Activated CD4-positive, alpha-beta T cell treated with anti-CD3 and anti-CD28 coated beads, Interleukin-10, Interleukin-2, amounts not matched to agents 100 ng/mL and 50 ng/mL, durations not matched to agents 16 hours and 8 hours (primary cell): Measurements from ENCODE around the gene WDR4.
"Not testable (repeated sequence)": the region's sequence is repeated elsewhere in the genome, so short reads cannot be mapped to it uniquely, and the experiment has no call there.

Source experiments
- DNase-seq: peaks from one replicate; pipeline ENCODE4 v3.0.0-alpha.2; 2020

The WDR4 gene

DNA sequence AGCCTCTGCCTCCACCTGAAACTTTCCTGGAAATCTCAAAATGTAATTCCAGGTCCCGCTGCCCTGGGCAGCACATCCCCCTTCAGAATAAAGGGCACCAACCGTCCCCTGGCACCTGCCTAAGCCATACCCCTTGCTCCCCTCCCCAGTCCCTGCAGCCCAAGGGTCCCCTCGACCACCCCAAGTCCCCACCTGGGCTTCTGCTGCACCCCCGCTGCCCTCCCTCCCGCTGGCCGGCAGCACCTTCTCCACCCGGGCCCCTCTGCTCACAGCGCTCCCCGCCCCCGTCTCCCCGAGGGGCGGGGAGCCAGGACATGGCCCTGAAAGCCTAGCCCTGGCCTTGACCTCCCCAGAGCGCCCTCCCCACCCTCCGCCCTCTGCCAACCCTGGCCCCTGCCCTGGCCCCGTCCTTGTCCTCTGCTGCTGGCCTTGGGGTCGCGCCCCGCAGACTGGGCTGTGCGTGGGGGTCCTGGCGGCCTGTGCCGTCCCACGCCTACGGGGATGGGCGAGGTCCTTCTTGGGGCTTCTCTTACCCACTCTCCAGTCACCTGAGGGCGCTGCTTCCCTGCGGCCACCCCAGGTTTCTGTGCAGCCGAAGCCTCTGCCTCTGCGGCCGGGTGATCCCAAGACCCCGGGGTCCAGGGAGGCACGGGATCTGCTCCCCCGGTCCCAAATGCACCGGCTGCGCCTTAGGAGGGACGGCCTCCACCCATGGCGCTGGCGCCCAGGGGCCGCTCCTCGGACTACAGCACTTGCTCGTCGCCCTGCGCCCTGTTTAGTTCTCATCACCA lies 41.7 kb downstream of the WDR4 start:
- no peak for DNase-seq

DNA sequence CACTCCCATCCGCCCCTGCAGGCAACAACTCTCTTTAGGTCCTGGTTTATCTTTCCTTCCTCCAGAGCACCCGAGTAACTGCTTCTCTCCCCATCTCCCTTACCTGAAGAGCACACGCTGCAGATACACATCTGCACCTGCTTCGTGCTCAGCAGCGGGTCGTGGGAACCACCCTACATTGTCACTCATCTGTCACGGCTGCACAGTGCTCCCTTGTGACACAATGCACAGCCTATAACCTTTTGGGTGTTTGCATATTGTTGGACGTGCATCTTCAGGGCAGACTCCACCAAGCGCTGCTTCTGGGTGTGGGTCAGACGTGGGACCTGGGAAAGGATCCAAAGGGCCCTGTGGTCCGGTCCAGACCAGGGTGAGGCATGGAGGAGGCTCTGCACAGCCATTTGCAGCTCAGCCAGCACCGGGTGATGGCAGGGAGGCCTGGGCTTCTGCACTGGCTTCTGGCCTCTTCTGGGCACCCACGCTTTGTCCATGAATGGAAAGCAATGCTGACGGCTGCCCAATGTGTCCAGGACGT lies 42.5 kb downstream of the WDR4 start:
- no peak for DNase-seq

DNA sequence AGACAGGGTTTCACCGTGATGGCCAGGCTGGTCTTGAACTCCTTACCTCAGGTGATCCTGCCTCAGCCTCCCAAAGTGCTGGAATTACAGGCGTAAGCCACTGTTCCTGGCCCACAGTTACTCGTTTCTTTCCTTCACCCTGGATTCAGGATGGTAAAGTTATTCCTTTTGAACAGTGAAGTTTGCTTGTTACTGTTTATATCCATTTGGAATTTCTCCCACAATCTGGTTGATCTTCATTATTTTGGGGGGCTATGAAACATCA lies 43.0 kb downstream of the WDR4 start:
- DNase-seq = no peak

DNA sequence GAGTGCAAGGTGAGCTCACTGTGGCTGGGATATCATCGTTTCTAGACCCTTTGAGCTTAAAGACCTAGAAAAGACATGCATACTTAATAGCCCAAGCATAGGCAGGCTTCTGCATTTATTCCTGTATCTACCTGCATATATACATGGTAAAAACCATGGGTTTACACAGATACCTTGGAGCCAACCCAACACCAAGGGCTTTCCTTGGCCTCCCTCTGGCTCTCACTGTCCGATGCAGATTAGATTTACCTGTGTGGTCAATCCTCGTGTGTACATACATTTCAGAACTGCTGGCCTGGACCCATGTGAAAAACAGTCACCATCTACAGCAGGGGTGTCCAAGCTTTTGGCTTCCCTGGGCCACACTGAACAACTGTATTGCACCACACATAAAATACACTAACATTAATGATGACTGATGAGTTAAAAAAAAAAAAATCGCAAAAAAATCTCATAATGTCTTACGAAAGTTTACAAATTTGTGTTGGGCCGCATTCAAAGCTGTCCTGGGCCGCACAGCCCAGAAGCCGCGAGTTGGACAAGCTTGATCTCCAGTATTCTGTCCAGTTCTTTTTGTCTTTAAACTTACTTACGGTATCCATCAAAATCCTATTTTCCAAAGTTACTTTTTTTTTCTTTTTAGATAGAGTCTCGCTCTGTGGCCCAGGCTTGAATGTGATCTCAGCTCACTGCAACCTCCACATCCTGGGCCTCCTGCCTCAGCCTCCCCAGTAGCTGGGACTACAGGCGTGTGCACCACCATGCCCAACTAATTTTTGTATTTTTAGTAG lies 43.5 kb downstream of the WDR4 start:
- DNase-seq = no peak

DNA sequence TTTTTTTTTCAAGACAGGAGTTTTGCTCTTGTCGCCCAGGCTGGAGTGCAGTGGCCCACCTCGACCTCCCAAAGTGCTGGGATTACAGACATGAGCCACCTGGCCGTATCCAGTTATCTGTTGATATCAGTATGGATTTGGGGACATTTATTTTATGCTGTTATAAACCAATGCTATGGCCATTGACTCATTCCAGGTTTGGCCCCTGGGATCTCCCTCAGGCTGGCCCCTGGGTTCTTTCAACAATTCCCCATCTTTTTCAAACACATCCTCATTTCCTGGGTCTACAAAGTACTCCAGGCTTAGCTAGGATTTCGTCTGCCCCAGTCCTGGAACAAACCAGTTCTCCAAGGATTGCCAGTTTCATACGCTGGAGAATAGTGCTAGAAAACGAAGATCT lies 44.1 kb downstream of the WDR4 start:
- no peak for DNase-seq

DNA sequence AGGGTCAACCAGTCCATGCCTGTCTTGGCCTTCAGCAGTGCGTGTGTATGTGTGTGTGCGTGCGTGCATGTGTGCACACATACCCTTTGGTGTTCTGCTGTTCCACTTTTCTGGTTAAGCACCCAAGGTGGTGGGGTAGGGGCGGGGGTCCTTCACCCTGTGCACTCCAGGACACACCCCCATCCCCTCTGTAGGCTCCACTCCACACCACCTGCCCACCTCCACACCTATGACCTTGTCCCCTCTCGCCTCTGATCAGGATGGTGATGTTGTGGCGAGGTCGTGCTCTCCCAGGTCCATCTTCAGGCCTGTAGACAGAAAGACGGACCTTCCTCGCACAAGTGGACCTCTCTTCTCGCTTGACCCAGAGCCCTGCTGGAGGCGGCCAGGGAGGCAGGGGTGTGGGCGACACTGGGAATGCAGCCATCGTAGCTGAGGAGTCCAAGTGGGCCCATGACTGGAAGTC lies 44.6 kb downstream of the WDR4 start:
- no peak for DNase-seq

DNA sequence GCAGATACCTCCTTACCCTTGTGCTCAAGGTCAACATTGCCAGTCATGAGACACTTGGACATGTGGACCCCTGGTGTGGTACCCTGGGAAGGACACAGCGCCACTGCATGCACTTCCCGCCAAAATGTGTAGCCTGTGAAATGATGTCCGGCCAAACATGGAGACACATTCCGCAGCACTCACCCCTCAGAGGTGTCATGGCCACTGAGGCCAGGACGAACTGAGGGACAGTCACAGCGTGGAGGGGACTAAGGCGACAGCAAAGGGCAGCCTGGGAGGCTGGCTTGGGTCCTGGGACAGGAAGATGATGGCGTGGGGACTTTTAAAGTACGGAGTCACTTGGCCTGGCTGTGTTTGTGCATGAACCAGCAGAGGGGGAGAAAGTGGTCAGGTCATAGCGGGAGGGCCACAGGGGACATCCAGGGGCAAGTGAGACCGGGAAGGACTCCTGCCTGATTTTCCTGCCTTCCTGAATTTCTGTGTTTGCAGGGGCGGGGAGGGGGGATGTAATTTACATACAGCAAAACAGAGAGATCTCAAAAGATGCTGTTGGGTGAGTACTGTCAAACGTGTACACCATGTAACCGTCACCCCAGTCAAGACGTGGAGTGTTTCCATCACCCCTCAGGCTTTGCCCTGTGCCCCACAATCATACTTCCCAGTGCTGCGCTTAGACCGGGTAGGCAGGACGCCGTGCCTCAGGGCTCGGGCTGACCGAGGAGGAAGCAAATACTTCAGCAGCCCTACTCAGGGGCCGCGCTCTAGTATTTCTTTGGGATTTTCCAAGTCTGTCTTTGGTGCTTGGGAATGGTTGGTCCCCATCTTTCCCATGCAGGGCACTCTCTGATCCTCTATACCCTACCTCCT lies 45.2 kb downstream of the WDR4 start:
- no peak for DNase-seq

DNA sequence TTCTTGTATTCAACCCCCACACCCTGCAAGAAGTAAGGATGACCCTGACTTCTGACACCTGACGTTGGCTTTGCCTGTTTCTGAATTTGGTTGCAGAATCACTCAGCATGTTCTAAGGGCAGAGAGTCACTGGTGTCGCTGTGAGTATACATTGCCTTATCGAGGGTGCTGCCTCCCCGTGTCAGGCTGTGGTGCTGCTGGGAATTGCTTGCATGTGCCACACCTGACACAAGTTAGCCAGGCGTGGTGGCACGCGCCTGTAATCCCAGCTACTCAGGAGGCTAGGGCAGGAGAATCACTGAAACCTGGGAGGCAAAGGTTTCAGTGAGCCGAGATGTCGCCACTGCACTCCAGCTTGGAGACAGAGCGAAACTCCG lies 45.9 kb downstream of the WDR4 start:
- peak; percentile 79 for DNase-seq

DNA sequence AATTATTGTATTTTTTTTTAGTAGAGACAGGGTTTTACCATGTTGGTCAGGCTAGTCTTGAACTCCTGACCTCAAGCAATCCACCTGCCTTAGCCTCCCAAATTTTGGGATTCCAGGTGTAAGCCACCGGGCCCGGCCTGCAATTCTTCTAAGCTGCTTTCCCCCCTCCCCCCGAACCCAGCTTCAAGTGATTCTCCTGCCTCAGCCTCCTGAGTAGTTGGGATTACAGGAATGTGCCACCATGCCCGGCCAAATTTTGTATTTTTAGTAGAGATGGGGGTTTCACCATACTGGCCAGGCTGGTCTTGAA lies 47.1 kb downstream of the WDR4 start:
- DNase-seq = not testable (repeated sequence)

DNA sequence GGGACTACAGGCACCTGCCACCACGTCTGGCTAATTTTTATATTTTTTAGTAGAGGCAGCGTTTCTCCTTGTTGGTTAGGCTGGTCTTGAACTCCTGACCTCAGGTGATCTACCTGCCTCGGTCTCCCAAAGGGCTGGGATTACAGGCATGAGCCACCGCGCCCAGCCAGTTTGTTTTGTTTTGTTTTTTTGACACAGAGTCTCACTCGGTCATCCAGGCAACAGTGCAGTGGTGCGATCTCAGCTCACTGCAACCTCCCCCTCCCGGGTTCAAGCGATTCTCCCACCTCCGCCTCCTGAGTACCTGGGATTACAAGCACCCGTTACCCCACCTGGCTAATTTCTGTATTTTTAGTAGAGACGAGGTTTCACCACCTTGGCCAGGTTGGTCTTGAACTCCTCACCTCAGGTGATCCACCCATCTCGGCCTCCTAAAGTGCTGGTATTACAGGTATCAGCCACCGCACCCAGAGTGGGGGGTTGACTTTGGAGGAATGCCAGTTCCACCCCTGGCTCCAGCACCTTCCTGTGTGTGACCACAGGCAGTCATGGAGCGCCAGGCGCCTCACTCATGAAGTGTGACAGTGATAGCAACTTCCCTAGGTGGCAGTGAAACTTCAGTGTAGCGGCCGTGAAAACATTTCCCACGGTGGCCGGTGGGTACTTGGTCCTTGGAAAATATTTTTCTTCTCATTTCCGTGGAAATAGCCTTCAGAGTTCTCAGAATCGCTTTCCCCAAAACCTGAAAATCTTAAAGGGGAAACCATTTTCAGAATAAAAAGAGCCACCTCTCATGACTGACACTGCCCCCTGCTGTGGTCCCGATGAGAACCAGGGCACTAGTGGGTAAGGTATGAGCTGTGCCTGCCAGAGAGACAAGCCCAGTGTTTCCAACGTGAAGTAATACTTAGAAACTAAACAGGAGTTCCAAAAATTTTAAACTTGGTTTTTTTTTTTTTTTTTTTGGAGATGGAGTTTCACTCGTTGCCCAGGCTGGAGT lies 48.6 kb downstream of the WDR4 start:
- DNase-seq = peak; percentile 28

DNA sequence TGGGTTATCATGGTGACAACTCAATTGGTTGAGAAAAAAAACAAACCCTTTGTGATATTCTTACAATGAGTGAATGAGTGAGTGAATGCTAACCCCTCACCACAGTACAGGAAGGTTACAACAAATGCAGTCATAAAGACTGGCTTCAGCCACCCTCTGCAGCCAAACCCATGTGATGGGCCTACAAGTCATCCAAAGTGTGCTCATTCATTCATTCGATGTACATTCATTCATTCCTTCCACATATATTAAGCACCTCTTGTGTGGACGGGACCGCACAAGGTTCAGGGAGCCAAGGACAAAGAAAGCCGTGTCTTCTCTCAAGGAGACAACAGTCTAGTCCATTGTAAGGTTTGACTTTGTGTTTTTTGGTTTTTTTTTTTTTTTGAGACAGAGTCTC lies 49.4 kb downstream of the WDR4 start:
- no peak for DNase-seq

DNA sequence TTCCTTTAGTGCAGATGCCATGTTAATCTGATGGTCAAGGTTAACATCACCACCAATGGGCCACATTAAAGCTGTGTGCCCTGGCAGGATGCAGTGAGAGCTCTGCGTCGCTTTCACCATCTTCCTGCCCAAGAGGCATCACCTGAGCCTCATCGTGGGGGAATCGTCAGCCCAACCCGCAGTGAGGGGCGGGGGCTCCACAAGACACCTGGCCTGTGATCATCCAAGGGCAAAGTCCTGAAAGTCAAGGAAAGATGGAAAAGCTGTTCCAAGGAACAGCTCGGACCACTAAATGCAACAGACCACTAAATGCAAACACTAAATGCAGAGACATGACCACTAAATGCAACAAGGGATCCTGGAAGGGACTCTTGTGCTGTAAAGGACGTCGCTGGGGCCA lies 49.9 kb downstream of the WDR4 start:
- no peak for DNase-seq

DNA sequence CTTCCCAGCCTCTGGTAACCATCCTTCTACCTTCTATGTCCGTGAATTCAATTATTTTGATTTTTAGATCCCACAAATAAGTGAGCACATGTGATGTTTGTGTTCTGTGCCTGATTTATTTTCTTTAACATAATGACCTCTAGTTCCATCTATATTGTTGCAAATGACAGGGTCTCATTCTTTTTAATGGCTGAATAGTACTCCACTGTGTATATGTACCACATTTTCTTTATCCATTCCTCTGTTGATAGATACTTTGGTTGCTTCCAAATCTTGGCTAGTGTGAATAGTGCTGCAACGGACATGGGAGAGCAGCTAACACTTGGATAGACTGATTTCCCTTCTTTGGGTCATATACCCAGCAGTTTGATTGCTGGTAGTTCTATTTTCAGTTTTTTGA lies 51.8 kb downstream of the WDR4 start:
- no peak for DNase-seq

DNA sequence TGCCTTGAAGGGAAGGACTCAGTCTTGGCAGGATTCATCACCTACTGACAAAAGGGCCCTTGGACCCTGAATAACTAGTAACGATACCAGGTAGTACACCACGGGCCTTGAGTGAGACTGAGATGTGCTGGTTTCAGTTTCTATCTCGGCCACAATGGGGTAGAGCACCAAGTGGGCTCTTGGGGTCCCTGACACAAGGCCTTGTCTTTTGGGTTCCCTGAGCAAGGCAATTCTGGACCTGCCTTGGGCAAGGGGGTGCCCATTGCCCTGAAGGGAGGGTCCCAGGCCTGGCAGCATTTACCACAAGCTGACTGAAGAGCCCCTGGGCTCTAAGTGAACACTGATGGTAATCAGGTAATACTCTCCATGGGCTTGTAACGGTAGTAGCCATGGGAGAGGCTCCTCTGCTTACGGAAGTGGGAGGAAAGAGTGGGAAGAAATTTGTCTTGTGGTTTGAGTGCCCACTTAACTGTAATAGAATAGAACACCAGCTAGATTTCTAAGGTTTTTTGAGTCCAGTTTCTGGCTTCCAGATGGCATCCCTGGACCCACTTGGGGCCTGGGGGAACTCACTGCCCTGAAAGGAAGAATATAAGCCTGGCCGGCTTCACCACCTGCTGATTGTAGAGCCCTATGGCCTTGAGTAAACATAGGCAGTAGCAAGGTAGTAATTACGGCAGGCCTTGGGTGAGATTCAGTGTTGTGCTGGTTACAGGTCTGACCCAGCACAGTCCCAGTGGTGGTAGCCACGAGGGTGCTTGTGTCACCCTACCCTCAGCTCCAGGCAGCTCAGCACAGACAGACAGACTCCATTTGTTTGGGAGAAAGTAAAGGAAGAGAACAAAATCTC lies 58.5 kb downstream of the WDR4 start:
- DNase-seq = no peak

DNA sequence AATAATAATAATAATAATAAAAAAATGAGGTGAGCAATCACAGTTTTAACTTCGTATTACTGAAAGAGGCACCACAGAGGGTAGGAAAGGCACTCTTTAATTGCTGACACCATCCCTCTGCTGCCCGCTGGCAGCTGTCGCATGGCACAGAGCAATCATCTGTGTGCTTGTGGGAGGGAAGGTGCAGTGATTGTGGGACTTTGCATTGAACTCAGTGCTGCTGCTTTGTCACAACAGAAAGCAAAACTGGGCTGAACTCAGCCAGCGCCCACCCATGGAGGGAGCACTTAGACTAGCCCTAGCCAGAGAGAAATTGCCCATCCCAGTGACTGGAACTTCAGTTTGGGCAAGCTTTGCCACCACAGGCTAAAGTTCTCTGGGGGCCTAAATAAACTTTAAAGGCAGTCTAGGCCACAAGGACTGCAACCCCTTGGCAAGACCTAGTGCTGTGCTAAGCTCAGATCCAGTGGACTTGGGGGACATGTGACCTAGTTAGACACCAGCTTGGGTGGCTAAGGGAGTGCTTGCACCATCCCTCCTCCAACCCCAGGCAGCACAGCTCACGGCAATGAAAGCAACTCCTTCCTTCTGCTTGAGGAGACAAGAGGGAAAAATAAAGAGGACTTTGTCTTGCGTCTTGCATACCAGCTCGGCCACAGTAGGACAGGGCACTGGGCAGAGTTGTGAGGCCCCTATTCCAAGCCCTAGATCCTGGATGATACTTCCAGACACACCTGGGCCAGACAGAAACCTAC lies 59.3 kb downstream of the WDR4 start:
- no peak for DNase-seq

DNA sequence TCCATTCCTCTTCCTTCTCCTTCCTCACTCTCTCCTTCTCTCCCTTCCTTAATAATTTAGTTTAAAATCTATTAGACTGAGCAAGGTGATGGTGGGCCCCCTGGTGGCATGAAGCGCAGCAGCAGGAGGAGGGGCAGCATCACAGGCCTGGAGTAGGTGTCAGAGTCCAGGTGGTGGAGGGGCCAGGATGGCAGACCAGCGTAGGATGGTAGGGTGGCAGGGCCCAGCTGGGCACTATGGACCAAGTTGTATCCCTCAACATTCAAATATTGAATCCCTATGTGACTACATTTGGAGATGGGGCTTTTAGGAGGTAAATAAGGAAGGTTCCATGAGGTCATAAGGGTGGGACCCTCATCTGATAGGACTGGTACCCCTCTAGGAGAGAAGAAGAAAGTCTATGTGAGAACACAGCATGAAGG lies 61.0 kb downstream of the WDR4 start:
- DNase-seq = peak; percentile 58

DNA sequence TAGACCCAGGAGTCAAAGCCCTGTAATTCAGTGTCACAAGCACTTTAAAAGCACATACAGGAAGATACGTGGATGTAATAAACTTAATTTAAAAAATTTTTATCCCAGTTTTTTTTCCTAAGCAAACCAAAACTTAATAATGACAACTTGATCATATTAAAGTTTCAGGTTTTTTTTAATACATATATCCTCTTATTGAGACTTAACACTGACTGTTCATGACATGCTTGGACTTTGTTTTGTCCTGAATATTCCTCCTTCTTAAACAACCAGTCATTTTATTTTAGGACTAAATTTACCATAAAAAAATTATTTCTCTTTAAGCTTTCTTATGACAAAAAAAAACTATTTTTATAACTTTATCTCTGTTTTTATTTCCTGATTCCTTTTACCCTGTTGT lies 64.1 kb downstream of the WDR4 start:
- no peak for DNase-seq

DNA sequence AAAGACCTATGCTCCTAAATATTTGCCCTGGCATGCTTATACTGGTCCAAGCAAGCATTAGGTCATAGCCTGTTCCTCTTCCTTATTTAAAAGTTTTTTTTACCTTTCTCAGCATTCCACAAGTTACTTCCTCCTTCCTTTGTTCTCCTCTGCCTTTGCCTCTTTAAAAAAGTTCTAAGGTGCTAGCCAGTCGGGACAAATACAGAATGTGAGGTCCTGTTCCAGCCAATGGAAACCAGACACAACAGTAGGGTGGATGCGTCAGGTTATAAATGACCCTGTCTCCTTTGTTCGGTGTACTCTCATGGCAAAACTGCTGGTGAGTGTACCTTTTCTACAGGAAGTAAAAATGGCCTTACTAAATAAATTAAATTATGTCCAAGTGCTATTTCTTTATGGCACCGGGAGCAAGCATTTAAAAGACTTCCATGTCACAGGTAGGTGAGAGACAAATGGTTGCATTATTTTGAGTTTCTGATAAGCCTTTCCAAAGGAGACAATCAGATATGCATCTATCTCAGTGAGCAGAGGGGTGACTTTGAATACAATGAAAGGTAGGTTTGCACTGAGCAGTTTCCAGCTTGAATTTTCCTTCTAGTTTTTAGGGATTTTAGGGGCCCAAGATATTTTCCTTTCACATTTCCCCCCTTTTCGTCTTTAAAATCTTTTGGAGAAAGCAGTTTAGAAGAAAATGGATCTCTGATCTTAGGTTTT lies 66.7 kb downstream of the WDR4 start:
- not testable (repeated sequence) for DNase-seq

DNA sequence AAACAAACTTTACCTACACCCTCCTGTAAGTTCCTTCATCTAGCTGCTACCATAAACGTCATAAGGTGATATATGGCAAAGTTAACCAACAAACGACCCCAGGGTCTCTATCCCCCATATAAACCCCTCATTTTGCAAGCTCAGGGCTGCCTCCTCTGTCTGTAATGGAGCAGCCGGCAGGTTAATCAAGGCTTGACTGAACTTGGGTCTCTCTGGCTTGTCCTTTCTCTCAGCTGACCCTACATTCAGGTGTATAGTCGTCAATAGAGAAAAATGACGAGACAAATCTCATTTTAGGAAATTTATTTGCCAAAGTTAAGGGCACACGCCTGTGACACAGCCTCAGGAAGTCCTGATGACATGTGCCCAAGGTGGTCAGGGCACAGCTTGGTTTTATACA lies 67.4 kb downstream of the WDR4 start:
- DNase-seq = no peak
